Measurements from ENCODE around the gene BAZ2B. TPM values are rescaled to one million over a fixed set of nuclear protein-coding genes. Genes with fewer than 3 reads are reported as not detected.

The BAZ2B gene
- total RNA-seq, 2 donors from 2014 or later = 40.2 to 47.1 TPM

DNA sequence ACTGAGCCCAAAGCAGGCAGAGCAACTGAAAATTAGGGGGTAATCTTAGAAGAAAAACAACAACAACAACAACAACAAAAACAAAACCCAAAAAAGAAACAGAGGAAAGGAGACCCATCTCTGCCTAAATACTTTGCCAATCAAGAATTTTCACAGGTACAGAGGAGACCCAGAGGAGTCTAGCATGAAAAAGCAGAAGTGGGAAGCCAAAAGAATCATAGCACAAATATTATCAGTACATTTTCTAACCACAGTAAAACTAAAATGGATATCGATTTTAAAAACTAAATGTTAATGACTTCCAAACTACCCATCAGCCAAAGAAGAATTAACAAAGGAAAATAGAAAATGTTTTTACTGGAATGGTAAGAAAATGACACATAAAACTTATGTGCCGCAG lies 148.1 kb downstream of the BAZ2B start:
- Histone ChIP-seq H3K27ac (no peak overlapping the region), H3K4me3 (no peak overlapping the region), H3K4me1 (no peaks in the 10 kb centered on the region), H3K36me3 (no peaks in the 10 kb centered on the region), H3K9me3 (no peaks in the 10 kb centered on the region), H3K27me3 (no peaks in the 10 kb centered on the region)
- TF ChIP-seq, protein P1, sequence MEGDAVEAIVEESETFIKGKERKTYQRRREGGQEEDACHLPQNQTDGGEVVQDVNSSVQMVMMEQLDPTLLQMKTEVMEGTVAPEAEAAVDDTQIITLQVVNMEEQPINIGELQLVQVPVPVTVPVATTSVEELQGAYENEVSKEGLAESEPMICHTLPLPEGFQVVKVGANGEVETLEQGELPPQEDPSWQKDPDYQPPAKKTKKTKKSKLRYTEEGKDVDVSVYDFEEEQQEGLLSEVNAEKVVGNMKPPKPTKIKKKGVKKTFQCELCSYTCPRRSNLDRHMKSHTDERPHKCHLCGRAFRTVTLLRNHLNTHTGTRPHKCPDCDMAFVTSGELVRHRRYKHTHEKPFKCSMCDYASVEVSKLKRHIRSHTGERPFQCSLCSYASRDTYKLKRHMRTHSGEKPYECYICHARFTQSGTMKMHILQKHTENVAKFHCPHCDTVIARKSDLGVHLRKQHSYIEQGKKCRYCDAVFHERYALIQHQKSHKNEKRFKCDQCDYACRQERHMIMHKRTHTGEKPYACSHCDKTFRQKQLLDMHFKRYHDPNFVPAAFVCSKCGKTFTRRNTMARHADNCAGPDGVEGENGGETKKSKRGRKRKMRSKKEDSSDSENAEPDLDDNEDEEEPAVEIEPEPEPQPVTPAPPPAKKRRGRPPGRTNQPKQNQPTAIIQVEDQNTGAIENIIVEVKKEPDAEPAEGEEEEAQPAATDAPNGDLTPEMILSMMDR (IDR thresholded peaks at IDR 0.05) = no peak
- no peak for DNase-seq (ENCODE audit: low spot score)

- peaks cover 0 to 2% of the 10 kb centered on the region in 2 donors for H3K4me1 ChIP-seq
- DNase-seq (ENCODE audit: low spot score) = no peak
- no peaks in the 10 kb centered on the region for H3K27me3 ChIP-seq
- no peak overlapping the region for H3K4me3 ChIP-seq
- H3K9me3 ChIP-seq = no peaks in the 10 kb centered on the region
- H3K36me3 ChIP-seq = no peaks in the 10 kb centered on the region
- TF ChIP-seq, protein P1 (IDR thresholded peaks at IDR 0.05) = no peak
- no peak overlapping the region for H3K27ac ChIP-seq
Observed at GRCh38 chr2:159462961-159463360, 153.4 kb downstream of the BAZ2B start.

DNA sequence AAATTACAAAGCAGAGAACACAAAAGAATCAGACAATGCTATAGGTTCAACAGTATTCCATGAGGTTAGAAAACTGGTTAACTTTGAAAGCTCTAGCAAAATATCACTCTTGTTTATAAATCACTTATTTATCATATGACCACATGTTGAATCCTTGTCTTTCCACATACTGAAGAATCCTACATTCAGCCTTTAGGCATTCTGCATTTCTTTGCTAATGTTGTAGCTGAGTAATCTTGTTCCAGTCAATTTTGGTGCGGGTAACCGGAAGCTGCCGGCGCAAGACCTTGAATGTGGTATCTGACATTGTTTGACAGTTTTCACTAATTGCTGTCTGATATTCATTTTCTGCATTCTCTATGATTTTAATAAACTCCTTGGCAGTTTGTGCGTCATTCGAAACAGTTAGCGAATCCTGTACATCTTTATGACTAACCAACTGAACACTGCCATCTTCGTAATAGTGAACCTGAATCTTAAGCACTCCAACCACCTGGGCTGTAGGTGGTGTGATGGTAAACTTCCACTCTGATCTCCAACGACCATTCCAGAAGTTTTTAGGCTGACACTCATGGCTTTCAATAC lies 154.1 kb downstream of the BAZ2B start:
- TF ChIP-seq, protein P1 (IDR thresholded peaks at IDR 0.05) = no peak
- Histone ChIP-seq H3K36me3 (no peaks in the 10 kb centered on the region), H3K27ac (no peak overlapping the region), H3K4me1 (peaks cover 0 to 8% of the 10 kb centered on the region in 2 donors), H3K27me3 (no peaks in the 10 kb centered on the region), H3K4me3 (no peak overlapping the region), H3K9me3 (no peaks in the 10 kb centered on the region)
- no peak for DNase-seq (ENCODE audit: low spot score)

DNA sequence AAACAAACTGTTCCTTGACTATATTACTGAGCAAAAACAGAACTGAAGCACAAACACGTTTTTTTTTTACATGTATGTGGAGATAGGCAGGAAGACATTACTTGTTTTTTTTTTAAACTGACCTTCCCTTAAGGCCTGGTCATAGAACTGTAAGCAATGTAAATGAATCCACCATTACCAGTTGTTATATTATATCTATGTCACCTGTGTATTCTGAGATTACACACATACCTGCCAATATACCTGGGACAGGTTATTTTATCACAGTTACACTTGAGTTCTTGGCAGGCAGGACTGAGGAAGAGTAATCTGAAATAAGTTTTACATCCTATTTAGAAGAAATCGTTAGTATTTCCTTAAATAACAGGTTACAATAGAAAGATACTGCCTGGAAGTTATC lies 155.3 kb downstream of the BAZ2B start:
- H3K27me3 ChIP-seq = no peaks in the 10 kb centered on the region
- DNase-seq (ENCODE audit: low spot score) = no peak
- no peak overlapping the region for H3K4me3 ChIP-seq
- no peak overlapping the region for H3K27ac ChIP-seq
- TF ChIP-seq, protein P1 (IDR thresholded peaks at IDR 0.05) = no peak
- peaks cover 0 to 20% of the 10 kb centered on the region in 2 donors for H3K4me1 ChIP-seq
- no peaks in the 10 kb centered on the region for H3K36me3 ChIP-seq
- no peaks in the 10 kb centered on the region for H3K9me3 ChIP-seq

DNA sequence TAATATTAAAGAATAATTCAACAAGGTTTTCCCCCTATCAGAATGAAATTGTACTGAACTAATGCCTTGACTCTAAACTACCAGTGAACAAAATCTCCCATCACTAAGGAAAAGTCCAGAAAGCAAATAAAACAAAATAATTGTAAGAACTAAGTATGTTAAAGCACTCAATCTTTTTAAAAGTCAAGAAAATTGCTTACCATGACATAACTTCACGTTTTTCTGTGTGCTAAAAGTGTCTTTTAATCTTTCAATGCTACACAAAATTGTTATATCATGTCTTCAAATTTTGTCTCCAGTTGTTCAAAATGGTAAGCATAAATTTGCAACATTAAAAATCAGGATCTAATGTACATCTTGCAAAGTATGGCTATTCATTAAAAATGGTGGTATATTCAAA lies 156.1 kb downstream of the BAZ2B start:
- Histone ChIP-seq H3K9me3 (no peaks in the 10 kb centered on the region), H3K4me1 (peaks cover 0 to 26% of the 10 kb centered on the region in 2 donors), H3K27ac (no peak overlapping the region), H3K27me3 (no peaks in the 10 kb centered on the region), H3K4me3 (no peak overlapping the region), H3K36me3 (no peaks in the 10 kb centered on the region)
- TF ChIP-seq, protein P1 (IDR thresholded peaks at IDR 0.05) = no peak
- no peak for DNase-seq (ENCODE audit: low spot score)

DNA sequence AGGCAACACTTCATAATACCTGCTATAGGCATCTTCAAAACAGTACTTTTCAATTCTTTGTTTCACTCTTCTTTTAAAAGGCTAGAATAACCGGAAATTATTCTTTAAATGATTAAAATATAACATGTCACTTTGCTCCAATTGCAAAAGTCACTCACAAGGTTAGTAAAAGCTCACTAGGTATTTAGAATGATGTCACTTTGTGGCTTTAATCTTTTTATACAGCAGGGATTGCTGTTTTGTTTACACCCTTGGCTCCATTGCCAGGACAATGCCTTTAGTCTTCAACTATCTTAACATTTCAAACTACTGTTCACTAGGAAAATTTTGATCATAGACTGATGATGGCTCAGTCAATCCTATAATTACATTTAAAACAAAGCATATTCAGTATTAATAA lies 157.1 kb downstream of the BAZ2B start:
- H3K9me3 ChIP-seq = no peaks in the 10 kb centered on the region
- no peak for DNase-seq (ENCODE audit: low spot score)
- H3K4me3 ChIP-seq = no peak overlapping the region
- H3K4me1 ChIP-seq = peaks cover 0 to 36% of the 10 kb centered on the region in 2 donors
- no peaks in the 10 kb centered on the region for H3K36me3 ChIP-seq
- no peaks in the 10 kb centered on the region for H3K27me3 ChIP-seq
- H3K27ac ChIP-seq = no peak overlapping the region
- TF ChIP-seq, protein P1 (IDR thresholded peaks at IDR 0.05) = no peak
